ENCODE data around the gene EEF2.

GRCh38 chr19:3942790-3943409 is 42.4 kb downstream of the EEF2 start:
- TF ChIP-seq CTCF (IDR thresholded peaks at IDR 0.05) (no peak), EZH2 (IDR thresholded peaks at IDR 0.05; ENCODE audit: borderline replicate concordance, insufficient read depth, low read depth, low read length, poor library complexity, severe bottlenecking) (no peak)
